Activated CD8-positive, alpha-beta T cell treated with anti-CD3 and anti-CD28 coated beads for 36 hours (primary cell): ENCODE results near the gene NIFK. TPM values are rescaled to one million over a fixed set of nuclear protein-coding genes. Genes with fewer than 3 reads are reported as not detected.
"Not testable (repeated sequence)": the region's sequence is repeated elsewhere in the genome, so short reads cannot be mapped to it uniquely, and the experiment has no call there.

Source experiments
- ATAC-seq: fragments of 200-7000 bp; cut with Tn5 transposase; one replicate; pipeline ENCODE4 v1.10.0; 2021; ENCODE audit warnings: mild to moderate bottlenecking, moderate library complexity
- CTCF ChIA-PET: fragments of 350-600 bp; sonication (Branson Sonifier 250); formaldehyde crosslinking; loops from one replicate; lab custom pipeline; 2021; ENCODE audit warnings: antibody characterized with exemption; lab: Charles Lee
- POLR2A ChIA-PET: fragments of 350-600 bp; sonication (Branson Sonifier 250); formaldehyde crosslinking; loops from one replicate; lab custom pipeline; 2021; ENCODE audit warnings: antibody characterized with exemption; lab: Charles Lee
- DNase-seq: peaks from one replicate; pipeline ENCODE4 v3.0.0-alpha.2; 2020
- H3K27ac Mint-ChIP-seq: one replicate; pipeline ENCODE4 v1.8.0; 2021; ENCODE audit warnings: mild to moderate bottlenecking, mixed read lengths
- H3K27me3 Mint-ChIP-seq: one replicate; pipeline ENCODE4 v1.8.0; 2021; ENCODE audit warnings: mixed read lengths
- H3K36me3 Mint-ChIP-seq: one replicate; pipeline ENCODE4 v1.8.0; 2021; ENCODE audit warnings: low read depth, mixed read lengths
- H3K4me1 Mint-ChIP-seq: one replicate; pipeline ENCODE4 v1.8.0; 2021; ENCODE audit warnings: low read depth, mixed read lengths
- H3K4me3 Mint-ChIP-seq: one replicate; pipeline ENCODE4 v1.8.0; 2021; ENCODE audit warnings: mild to moderate bottlenecking, moderate library complexity, mixed read lengths
- H3K9me3 Mint-ChIP-seq: one replicate; pipeline ENCODE4 v1.8.0; 2021; ENCODE audit warnings: mixed read lengths
- CTCF ChIP-seq: fragments of 200-600 bp; IDR thresholded peaks from one replicate; pipeline ENCODE4 v1.8.0; 2022; ENCODE audit warnings: antibody characterized with exemption, mild to moderate bottlenecking
- intact Hi-C: fragments of 100-400 bp; cut with micrococcal nuclease; formaldehyde crosslinking; loops from one replicate; pipeline ENCODE4 v1.10.0; 2022
- total RNA-seq, 2 experiments: library from RNA; stranded (reverse); gene quantifications; one replicate each; pipeline ENCODE4 v1.2.3, GENCODE V29; 2021

Gene NIFK
- total RNA-seq, 2 experiments from 2014 or later, result 115 to 134 TPM

- ChIA-PET CTCF (interaction anchor here (1.2 to 1.5 kb wide), 3 partner anchors 85 to 334 kb away, joined by 3 to 4 read pairs (median 3); partner anchors contain the start of gene RNU4ATAC), POLR2A (interaction anchor here (0.9 to 3.6 kb wide), 8 partner anchors 9 to 213 kb away, joined by 3 to 36 read pairs (median 6); partner anchors contain the start of genes CLASP1 and RNU4ATAC)
- intact Hi-C loops, result loop anchor here (2.0 kb wide), 1 partner anchor 19 kb away; the partner anchor contains the start of gene TSN
- H3K27me3 Mint-ChIP-seq, result no peaks in the 10 kb centered on the region
- peak overlapping the region; percentile 97 for H3K27ac Mint-ChIP-seq
- ATAC-seq, result no peak
- H3K36me3 Mint-ChIP-seq, result peaks cover 40% of the 10 kb centered on the region
- peak overlapping the region; percentile 89 for H3K4me3 Mint-ChIP-seq
- DNase-seq, result no peak
- no peak for TF ChIP-seq CTCF
- H3K9me3 Mint-ChIP-seq, result no peaks in the 10 kb centered on the region
- peaks cover 47% of the 10 kb centered on the region for H3K4me1 Mint-ChIP-seq
Observed at GRCh38 chr2:121736140-121736461, 574 bp downstream of the NIFK start.

GRCh38 chr2:121735518-121736074, 1.1 kb downstream of the NIFK start:
- Mint-ChIP-seq H3K27me3 (no peaks in the 10 kb centered on the region), H3K9me3 (no peaks in the 10 kb centered on the region), H3K4me3 (peak overlapping the region; percentile 89), H3K27ac (peak overlapping the region; percentile 97), H3K36me3 (peaks cover 44% of the 10 kb centered on the region), H3K4me1 (peaks cover 50% of the 10 kb centered on the region)
- CTCF ChIA-PET, result interaction anchor here (0.9 to 1.5 kb wide), 5 partner anchors 11 to 333 kb away, joined by 3 to 4 read pairs (median 3); partner anchors contain the start of gene RNU4ATAC
- intact Hi-C loops, result loop anchor here (2.0 kb wide), 1 partner anchor 19 kb away; the partner anchor contains the start of gene TSN
- ATAC-seq (no peak), DNase-seq (no peak)
- POLR2A ChIA-PET, result interaction anchor here (0.7 to 3.6 kb wide), 10 partner anchors 8 to 212 kb away, joined by 3 to 36 read pairs (median 6); partner anchors contain the start of genes CLASP1 and RNU4ATAC
- peak; percentile 6 for TF ChIP-seq CTCF

GRCh38 chr2:121734544-121734943, 2.1 kb downstream of the NIFK start:
- intact Hi-C loops, result not testable (repeated sequence)

GRCh38 chr2:121731366-121731765, 5.3 kb downstream of the NIFK start:
- intact Hi-C loops, result no loop called here
- DNase-seq, result no peak
- peak overlapping the region; percentile 1 for H3K27ac Mint-ChIP-seq
- no peak for ATAC-seq
- H3K4me1 Mint-ChIP-seq, result peaks cover 44% of the 10 kb centered on the region
- POLR2A ChIA-PET, result interaction anchor here (0.7 to 1.3 kb wide), 2 partner anchors 19 to 201 kb away, joined by 3 read pairs; partner anchors contain the start of gene RNU4ATAC
- CTCF ChIA-PET, result interaction anchor here (1.5 kb wide), 1 partner anchor 155 kb away, joined by 3 read pairs; no protein-coding TSS in a partner anchor
- H3K36me3 Mint-ChIP-seq, result peaks cover 69% of the 10 kb centered on the region
- no peaks in the 10 kb centered on the region for H3K27me3 Mint-ChIP-seq
- no peaks in the 10 kb centered on the region for H3K9me3 Mint-ChIP-seq
- TF ChIP-seq CTCF, result no peak
- no peak overlapping the region for H3K4me3 Mint-ChIP-seq

More at GRCh38 chr2:121734544-121734943, 2.1 kb downstream of the NIFK start:
- not testable (repeated sequence) for H3K27me3 Mint-ChIP-seq, ATAC-seq, H3K9me3 Mint-ChIP-seq, DNase-seq
- CTCF ChIA-PET, result interaction anchor here (1.1 to 1.5 kb wide), 2 partner anchors 10 to 204 kb away, joined by 4 read pairs; partner anchors contain the start of gene RNU4ATAC
- POLR2A ChIA-PET, result interaction anchor here (1.2 to 1.4 kb wide), 3 partner anchors 10 to 204 kb away, joined by 3 to 8 read pairs (median 5); partner anchors contain the start of genes CLASP1 and RNU4ATAC
- H3K36me3 Mint-ChIP-seq, result peaks cover 52% of the 10 kb centered on the region
- H3K4me1 Mint-ChIP-seq, result peaks cover 51% of the 10 kb centered on the region
- peak overlapping the region; percentile 89 for H3K4me3 Mint-ChIP-seq
- peak overlapping the region; percentile 11 for H3K27ac Mint-ChIP-seq

GRCh38 chr2:121727950-121728349, 8.7 kb downstream of the NIFK start:
- DNase-seq, result no peak
- no peak overlapping the region for H3K4me3 Mint-ChIP-seq
- intact Hi-C loops, result no loop called here
- H3K27ac Mint-ChIP-seq, result peak overlapping the region; percentile 85
- H3K27me3 Mint-ChIP-seq, result no peaks in the 10 kb centered on the region
- no peak for TF ChIP-seq CTCF
- CTCF ChIA-PET, result interaction anchor here (0.6 to 2.7 kb wide), 3 partner anchors 10 to 132 kb away, joined by 3 to 7 read pairs (median 6); no protein-coding TSS in a partner anchor
- H3K9me3 Mint-ChIP-seq, result no peaks in the 10 kb centered on the region
- peaks cover 34% of the 10 kb centered on the region for H3K4me1 Mint-ChIP-seq
- H3K36me3 Mint-ChIP-seq, result peaks cover 47% of the 10 kb centered on the region
- POLR2A ChIA-PET, result interaction anchor here (1.8 kb wide), 1 partner anchor 8 kb away, joined by 7 read pairs; the partner anchor contains the start of gene NIFK
- no peak for ATAC-seq
